GM21825 (cell line): ENCODE data around the gene NAT9.
A peak's percentile ranks its signal among the peaks of the same experiment; 100 is the strongest.

Experiments
- ATAC-seq: cut with Tn5 transposase; IDR thresholded peaks from one replicate; pipeline ENCODE4 v1.9.1; 2021; ENCODE audit warnings: mild to moderate bottlenecking, moderate library complexity; ENCODE audit not compliant: unreplicated experiment

Gene NAT9, protein sequence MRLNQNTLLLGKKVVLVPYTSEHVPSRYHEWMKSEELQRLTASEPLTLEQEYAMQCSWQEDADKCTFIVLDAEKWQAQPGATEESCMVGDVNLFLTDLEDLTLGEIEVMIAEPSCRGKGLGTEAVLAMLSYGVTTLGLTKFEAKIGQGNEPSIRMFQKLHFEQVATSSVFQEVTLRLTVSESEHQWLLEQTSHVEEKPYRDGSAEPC

GRCh38 chr17:74776044-74776962, at the start of gene NAT9:
TSS of gene NAT9 (minus strand) at chr17:74776345. CDS start at chr17:74775698, 647 bp downstream.
- peak; percentile 73 for ATAC-seq

GRCh38 chr17:74824961-74825627, 48.9 kb upstream of the NAT9 start:
- no peak for ATAC-seq

- no peak for ATAC-seq
Measured at GRCh38 chr17:74822939-74823367, 46.8 kb upstream of the NAT9 start.

DNA sequence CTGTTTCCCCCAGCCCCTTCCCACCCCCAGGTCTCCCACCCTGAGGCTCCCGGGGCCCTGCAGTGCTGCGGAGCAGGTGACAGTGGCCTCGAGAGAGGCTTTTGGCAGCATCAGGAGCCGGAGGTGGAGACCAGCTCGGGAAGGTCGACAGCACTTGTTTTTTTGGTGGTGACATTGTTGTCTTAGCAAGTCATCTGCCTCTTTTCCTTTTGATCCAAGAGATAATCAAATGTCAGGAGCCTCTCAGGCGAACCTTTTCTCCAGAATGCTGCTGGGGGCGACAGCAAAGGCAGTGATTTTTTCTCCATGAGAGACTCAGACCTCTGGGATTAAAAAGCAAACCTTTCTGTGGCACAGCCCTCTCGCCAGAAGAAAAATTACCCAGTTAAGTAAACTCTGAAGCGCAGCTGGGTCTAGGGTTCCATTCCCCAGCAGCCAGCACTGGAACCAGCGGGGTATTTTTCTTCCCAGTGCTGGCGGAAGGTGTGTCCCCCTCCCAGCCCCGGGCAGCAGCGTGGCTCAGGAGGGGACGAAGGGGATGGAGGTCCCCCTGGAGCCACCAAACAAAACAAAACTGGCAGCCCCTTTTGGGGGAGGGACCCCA, 46.3 kb upstream of the NAT9 start:
- ATAC-seq = no peak

DNA sequence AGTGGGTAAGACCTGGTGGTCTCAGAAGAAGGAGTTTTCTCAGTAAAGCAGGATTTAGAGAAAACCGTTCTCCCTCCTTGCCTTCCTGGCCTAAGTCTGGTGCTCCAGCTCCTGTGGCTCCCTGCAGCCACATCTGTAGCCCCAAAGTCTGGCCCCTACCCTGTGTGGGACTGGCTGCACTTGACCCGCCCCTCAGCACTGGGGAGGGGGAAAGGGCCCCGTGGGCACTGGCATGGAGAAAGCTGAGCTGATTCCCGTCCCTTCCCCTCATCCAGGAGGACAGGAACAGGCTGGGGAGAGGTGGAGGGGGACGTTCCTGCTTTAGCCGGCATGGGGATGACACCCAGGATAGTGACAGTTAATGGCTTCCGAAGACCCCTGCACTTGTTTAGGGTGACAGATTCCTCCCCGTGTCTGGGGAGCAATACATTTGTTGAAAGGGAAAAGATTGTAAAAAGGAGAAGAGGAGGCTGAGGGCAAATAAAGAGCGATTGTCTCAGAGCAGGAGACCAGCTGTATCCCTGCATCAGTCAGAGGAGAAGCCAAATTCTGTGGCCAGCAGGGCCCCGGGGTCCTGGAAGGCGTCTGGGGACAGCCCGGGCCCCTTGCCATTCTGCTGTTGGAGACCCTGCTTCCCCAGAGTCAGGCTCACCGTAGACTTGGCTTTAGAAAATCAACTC, 45.6 kb upstream of the NAT9 start:
- ATAC-seq = no peak

DNA sequence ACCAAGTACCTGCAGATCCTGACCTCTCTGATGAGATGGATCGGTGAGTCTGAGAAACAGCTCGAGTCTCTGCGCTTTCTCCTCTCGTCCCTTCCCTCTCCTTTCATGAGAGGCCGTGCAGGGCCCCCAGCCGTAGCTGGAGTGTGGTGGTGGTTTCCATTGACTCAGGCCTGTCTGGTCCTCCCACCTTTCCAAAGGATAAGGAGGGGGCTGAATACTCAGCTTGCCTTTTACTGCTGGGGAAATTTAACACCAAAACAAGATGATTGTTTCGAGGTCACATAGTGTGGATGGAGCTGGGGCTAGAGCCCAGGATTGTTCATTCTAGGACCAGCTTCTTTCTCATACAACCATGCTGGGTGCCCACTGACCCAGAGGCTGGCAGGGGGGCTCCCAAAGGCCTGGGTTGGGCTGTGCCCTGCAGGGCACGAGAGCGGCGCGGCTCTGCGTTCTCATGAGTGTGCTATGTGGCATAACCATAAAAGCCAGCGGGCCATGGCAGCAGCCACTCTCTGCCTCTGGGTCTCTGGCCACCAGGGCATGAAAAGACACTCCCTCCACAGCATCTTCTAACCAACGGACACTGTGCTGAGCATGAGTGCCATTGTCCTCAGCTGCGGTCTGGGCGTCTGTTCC, 43.8 kb upstream of the NAT9 start:
- ATAC-seq = no peak

GRCh38 chr17:74818291-74818938, 42.3 kb upstream of the NAT9 start:
- ATAC-seq = no peak

DNA sequence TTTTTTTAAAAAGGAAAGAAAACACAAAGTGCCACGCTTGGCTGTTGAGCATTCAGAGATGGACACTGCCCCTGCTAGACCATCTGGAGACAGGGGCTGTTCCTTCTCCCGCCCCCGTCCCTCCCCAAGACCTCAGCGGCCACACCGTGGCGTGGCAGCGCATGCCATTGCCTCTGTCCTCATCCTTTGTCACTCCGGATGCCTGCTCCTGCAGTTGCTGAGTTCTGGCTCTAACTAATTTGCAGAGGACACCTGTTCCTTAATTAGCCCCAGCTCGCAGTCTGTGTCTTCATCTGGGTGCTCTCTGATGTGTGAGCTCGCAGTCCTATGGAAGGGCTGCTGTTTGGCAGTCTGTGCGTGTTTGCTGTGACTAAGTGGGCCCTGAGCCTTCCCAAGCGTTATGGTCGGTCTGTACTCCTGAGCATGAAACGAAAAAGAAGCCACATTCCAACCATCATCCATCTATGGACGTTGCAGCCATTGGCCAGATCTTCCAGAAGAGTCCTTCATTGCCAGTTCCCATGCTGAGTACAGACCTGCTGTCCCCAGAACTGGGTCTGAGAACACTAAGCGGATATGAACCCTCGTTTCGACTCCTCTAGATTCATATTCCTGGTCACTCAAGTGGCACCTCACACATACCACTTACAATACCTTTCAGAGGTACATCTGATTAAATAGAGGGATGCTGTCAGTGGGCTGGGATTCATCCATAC, 40.9 kb upstream of the NAT9 start:
- ATAC-seq = no peak

DNA sequence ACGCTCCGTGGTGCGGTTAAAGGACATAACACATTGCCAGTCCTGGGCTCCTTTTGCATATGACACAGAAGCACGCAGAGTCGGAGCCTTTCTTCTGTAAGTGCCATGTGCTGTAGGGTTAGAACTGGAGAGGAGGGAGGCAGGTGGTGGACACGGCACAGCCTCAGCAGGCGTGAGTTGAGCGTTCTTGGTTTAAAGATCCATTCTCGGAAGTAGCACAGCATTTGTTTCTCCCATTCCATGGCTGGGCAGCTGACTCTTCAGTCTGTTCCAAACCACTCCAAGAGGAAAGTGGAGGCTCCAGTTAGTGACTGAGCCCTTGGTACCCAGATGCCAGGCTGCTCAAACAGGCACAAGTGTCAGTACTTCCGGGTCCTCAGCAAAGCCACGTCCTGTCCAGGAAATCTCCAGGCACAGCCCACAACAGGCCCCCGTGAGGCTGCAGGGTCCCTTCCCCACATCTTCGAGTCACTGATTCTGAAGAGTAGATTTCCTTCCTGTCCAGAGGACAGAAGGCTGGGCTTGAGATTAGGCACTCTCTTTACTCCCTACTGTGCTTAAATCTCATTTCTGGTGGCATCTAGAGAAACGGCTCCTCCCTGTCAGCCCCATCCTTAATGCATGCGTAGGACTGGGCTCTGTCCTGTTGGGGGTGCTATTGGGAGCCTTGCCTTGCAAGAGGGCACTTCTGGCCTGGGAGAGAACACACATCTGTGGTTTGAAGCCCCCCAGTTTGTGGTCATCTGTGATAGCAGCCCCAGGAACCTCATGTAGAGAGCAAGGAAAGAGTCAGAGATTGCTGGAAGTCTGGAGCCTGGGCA, 39.6 kb upstream of the NAT9 start:
- ATAC-seq = no peak

DNA sequence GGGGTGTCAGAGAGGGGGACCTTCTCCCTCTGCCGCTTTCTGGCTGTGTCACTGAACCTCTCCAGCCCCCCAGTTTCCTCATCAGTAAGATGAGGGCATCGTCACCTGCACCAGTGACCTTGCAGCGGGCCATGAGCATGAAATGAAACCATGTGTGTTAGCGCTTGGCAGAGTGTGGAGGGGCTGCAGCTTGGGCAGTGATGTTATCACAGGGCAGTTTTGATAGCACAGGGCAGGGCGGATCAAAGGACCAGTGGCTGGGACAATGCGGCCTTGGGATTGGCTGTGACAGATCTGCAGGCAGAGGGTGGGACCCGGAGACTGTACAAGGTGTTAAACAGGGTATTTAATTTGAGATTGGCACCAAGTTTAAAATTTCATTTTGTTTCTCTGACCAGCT, 38.9 kb upstream of the NAT9 start:
- ATAC-seq = no peak

DNA sequence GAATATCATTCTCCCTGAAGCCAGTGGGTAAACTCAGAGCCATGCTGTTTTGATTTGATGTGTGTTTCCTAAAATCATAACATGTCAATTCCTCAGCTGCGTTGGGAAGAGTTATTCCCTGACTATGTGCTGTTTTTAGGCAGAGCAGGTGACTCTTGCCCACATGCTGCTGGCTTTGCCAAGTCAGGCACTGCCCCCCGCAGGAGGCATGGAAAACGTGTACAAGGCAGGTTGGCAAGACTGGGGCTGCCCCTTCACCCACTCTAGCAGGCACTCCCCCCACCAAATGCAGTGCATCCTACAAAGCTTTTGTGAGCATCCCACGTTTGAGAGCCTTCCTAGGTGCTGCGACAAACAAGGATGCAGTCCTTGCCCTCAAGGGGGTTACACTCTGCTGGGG, 38.3 kb upstream of the NAT9 start:
- no peak for ATAC-seq

- ATAC-seq = no peak
Measured at GRCh38 chr17:74812109-74813009, 36.2 kb upstream of the NAT9 start.

DNA sequence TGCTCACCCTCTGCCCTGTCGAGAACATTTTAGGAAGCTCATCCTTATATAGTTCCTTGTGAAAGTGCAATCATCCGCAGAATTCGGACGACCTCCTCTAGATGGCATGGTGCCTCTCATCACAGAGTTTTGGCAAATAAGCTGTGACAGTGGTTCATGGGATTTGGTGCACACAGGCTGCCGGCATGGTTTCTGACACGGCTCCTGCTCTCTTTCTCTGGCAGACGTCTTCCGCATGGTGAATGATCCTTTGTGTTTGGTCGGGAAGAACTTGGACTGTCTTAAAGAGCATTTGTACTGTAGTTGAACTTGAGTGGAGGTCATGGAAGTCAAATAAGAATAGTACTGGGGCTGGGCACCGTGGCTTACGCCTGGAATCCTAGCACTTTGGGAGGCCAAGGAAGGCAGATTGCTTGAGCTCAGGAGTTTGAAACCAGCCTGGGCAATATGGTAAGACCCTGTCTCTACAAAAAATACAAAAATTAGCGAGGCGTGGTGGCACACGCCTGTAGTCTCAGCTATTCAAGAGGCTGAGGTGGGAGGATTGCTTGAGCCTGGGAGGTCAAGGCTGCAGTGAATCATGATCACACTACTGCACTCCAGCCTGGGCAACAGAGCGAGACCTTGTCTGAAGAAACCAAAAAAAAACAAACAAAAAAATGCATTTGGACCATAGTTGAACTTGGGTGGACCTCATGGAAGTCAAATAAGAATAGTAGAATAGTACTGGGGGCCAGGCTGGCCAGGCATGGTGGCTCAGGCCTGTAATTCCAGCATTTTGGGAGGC, 34.7 kb upstream of the NAT9 start:
- ATAC-seq = no peak

DNA sequence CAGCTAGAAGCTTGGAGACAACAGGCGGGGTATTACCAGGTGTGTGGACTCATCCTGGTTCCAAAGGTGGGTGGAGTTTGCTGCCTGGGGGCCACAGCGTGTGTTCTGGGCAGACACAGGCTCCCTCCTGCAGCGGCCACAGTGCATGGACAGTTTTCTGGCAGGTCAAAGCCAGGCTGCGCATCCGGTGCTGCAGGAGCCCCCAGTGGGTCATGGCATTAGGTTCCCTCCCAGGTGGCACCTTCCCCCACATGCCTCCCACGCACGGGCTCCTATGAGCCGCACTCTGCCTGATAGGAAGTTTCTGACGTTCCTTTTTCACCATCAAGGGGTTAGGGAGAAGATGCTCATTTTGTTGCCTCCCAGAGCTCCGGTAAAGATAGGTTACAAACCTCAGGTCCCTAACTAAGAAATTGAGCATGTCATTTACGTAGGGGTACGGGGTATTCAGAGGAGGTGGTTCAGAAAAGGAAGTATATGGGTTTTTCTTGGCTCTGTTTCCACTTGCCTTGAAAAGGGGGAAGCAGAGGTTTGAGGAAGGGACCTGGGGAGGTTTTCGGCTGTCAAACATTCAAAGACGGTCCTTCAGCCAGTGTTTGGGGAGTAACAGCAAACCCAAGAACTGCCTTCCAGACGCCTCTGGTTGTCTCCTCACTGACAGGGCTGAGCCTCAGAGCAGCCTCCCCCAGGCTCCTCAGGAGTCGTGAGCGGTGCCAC, 32.7 kb upstream of the NAT9 start:
- ATAC-seq = no peak

GRCh38 chr17:74807925-74808324, 31.8 kb upstream of the NAT9 start:
- ATAC-seq = no peak

DNA sequence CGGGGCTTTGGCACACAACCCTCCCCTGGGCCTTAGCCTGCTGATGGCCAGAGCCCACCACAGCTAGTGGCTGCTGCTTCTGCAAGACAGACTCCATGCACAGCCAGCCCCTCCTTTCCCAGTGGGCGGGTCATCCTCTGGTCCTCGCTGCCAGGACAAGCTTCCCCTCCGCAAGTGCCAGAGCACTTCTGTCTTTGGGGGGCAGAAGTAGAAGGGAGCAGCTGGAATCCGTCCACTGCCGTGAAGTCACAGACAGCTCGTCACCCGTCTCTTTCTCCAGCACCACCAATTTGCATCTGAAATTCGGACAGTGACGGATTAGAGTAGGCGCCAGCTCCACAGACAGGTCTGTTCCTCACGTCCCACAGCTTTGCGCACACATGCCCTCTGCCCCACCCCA, 31.3 kb upstream of the NAT9 start:
- ATAC-seq = no peak
